22Rv1 (cell line): ENCODE measurements around the gene AKR1E2.

Experiments
- CTCF ChIP-seq: fragments of 450-650 bp; IDR thresholded peaks from 2 replicates; pipeline ENCODE4 v1.5.1; 2017; ENCODE audit warnings: mild to moderate bottlenecking
- ZFX ChIP-seq: fragments of 450-650 bp; IDR thresholded peaks from 2 replicates; pipeline ENCODE4 v1.6.1; 2017; ENCODE audit warnings: antibody characterized with exemption, borderline replicate concordance

- TF ChIP-seq CTCF = no peak
- no peak for TF ChIP-seq ZFX
Measured at GRCh38 chr10:4845766-4846165, 19.8 kb downstream of the AKR1E2 start.
